AG09309 (cell line): ENCODE results near the gene DIP2C.
A peak's percentile ranks its signal among the peaks of the same experiment; 100 is the strongest.

ENCODE experiments used
- DNase-seq: peaks from one replicate; pipeline ENCODE4 v3.0.0-alpha.2; 2010; ENCODE audit warnings: low read depth
- H3K4me3 ChIP-seq: 2 replicates; pipeline ENCODE4 v1.5.1; 2011; ENCODE audit warnings: mild to moderate bottlenecking, low read depth, low read length, moderate library complexity; ENCODE audit not compliant: control insufficient read depth
- TF ChIP-seq, protein P1 (sequence below): IDR thresholded peaks from 2 replicates; pipeline ENCODE4 v1.5.1; 2011; ENCODE audit warnings: mild to moderate bottlenecking, low read depth, low read length, inconsistent platforms; ENCODE audit not compliant: insufficient read depth, control insufficient read depth; ENCODE audit errors: missing control alignments

DIP2C gene

DNA sequence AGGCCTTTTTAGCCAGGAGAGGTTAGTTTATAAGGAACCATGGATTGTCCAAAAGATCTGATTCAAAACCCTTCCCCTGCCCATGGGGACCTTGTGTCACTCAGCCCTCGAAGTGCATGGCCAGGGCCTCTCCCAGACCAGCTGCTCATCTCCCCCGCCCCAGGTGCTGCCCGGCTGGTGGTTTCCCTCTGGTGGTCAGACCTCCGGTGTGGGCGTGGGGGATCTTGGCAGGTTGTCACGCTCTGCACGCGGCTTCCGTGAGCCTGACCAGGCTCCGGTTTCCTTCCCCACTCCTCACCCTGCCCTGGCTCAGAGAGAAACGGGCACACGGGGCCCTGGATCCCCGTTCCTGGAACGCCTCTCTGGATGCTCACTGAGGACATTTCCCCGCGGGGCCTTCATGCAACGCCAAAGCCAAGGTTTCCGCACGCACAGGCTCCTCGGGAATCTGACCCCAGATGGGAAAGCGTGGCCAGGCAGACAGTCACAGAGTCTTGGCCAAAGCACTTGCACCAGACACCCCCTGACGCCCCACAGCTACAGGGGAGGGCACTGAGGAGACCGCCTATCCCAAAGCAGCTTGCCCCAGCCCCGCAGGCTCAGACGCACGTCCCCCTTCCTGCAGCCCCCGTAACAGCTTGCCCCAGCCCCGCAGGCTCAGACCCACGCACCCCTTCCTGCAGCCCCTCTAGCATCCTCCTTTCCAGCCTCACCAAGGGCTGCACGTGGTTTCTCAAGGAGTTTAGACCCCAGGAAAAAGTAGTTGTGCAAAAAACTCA lies 7.8 kb upstream of the DIP2C start:
- no peak overlapping the region for H3K4me3 ChIP-seq
- TF ChIP-seq, protein P1, sequence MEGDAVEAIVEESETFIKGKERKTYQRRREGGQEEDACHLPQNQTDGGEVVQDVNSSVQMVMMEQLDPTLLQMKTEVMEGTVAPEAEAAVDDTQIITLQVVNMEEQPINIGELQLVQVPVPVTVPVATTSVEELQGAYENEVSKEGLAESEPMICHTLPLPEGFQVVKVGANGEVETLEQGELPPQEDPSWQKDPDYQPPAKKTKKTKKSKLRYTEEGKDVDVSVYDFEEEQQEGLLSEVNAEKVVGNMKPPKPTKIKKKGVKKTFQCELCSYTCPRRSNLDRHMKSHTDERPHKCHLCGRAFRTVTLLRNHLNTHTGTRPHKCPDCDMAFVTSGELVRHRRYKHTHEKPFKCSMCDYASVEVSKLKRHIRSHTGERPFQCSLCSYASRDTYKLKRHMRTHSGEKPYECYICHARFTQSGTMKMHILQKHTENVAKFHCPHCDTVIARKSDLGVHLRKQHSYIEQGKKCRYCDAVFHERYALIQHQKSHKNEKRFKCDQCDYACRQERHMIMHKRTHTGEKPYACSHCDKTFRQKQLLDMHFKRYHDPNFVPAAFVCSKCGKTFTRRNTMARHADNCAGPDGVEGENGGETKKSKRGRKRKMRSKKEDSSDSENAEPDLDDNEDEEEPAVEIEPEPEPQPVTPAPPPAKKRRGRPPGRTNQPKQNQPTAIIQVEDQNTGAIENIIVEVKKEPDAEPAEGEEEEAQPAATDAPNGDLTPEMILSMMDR, result no peak
- DNase-seq, result no peak

DNA sequence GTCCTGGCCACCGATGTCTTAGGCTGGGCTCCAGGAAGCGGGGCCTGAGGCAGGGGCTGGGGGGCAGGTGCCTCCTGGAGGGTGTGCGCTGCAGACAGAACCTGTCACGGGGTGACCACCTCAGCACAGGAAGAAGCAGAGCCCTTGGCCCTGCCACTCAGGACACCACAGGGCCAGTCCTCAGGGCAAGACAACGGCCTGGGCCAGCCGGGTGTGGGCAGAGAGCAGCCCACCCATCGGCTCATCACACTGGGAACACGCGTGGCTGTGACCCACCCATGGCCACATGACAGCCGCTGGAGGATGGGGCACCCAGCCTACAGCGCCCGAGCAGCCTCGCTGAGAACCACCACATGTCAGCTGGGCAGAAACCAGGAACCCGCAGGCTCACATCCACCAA lies 5.9 kb upstream of the DIP2C start:
- DNase-seq, result no peak
- TF ChIP-seq, protein P1, result no peak
- H3K4me3 ChIP-seq, result no peak overlapping the region

DNA sequence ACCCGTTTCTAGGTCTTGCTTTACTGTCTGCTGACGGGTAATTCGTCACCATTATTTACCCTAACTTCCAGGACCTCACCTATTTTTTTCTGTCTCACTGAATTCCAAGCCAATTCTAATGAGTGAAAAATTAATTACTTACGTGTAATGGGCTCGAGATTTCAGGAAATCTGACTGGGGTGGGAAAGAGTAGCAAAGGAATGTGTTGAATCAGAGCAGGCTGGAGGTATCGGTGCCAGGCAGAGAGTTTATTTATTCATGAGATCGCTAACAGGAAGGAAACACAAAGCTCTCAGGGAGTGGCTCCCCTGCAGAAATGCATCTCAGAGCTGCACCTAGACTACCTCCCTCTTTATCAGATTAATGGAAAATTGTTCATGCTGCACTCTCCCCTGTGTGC lies 4.0 kb upstream of the DIP2C start:
- no peak for DNase-seq
- no peak overlapping the region for H3K4me3 ChIP-seq
- TF ChIP-seq, protein P1, result no peak

DNA sequence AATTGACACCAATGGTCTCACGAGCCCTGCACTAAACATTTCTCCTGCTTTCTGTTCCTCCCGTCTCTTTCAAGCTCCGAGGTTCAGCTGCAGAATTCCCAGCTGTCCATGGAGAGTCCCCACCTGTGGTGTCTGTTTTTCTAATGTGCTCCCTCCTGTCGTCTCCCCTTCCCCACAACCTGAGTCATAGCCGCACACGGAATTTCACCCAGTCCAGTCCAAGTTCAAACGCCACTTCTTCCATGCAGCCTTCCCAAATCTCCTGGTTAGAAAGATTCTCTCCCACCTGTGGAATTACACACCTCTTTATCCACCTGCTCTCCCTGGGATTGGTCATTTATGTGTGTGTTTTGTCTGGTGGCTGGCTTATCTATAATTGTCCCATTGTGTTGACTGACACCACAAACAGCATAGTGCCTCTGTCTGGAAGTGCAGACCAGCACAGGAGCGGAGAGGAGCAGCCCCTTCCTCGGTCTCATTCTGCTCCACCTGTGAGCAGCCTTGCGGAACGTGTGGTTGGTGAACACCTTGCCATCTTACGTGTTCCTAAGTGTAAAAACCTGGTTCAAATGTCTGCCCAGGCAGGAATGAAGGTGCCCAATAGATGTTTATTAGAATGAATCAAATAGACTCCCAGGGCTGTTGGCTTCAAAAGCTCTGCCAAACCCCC lies 3.3 kb upstream of the DIP2C start:
- no peak overlapping the region for H3K4me3 ChIP-seq
- TF ChIP-seq, protein P1, result no peak
- no peak for DNase-seq

DNA sequence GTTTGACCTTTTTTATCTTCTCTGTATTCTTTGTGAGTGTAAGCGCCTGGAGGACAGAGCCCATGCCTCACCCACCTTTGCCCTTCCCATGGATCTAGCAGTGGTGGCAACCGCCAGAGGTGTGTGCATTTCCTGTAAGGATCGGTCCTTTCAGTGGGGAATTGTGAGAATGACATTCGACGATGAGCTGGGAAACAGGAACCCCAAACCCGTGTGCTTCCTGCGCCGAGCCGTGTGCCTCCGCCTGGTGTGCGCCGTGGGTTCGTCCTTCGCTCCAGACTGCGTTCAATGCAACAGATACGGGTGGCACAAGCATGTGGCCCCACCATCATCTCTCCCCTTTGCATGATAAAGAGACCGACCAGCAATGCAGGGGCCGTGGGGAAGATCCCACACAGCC lies 1.7 kb upstream of the DIP2C start:
- DNase-seq, result no peak
- H3K4me3 ChIP-seq, result no peak overlapping the region
- TF ChIP-seq, protein P1, result no peak

DNA sequence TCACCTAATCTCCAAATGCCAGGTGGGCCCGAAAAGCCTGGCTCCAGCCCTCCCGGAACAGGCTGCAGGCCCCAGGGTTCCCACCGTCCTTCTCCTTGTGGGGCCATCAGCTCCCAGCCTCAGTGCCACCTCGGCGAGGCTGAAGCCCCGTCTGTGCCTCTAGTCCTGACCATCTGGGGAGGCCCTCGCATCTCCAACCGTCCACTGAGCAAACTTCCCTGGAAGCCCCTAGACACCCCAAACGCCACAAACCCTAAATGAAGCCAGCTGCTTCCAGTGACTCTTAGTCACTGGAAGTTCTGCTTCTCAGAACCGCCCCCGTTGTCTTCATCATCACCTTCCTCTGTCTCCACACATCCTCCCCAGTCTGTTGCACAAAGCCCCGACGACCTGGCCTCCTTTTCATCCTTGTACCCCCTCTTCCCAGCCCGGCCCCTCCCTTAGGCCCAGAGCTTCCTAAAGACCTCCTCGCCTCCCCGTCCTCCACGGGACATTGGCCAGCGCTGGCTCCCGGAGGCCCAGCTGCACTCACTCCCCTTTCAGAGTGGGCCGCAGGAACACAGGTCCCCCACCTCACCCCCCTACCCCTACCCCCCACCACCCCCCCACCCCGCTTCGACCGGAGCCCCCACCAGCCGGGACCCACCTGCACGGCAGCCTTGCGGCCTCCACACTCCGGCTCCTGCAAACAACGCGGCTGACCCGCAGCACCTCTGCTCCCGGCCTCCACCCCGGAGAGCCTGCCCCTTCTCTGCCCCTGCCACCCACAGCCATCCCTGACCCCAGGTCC lies 1.1 kb upstream of the DIP2C start:
- TF ChIP-seq, protein P1, result no peak
- no peak for DNase-seq
- H3K4me3 ChIP-seq, result peak overlapping the region; percentile 55
